Endothelial cell of umbilical vein (primary cell): ENCODE results near the gene AHNAK2.

ENCODE experiments used
- CTCF ChIP-seq, 2 donors: IDR thresholded peaks; 1 replicate in 1 of 2; 2 replicates in 1 of 2; pipeline ENCODE4 v1.5.1; 2011; ENCODE audit warnings: low read length in 2 of 2, mild to moderate bottlenecking in 2 of 2, moderate library complexity in 2 of 2, control low read depth in 1 of 2, inconsistent platforms in 1 of 2, low read depth in 1 of 2; ENCODE audit not compliant: insufficient read depth in 1 of 2; ENCODE audit errors: extremely low read depth in 1 of 2
- EZH2 ChIP-seq: IDR thresholded peaks from 2 replicates; pipeline ENCODE4 v1.6.1; 2012; ENCODE audit warnings: borderline replicate concordance, low read depth, mild to moderate bottlenecking, moderate library complexity, low read length, inconsistent platforms; ENCODE audit not compliant: severe bottlenecking
- FOS ChIP-seq: IDR thresholded peaks from 2 replicates; pipeline ENCODE4 v1.6.1; 2011; ENCODE audit warnings: mild to moderate bottlenecking, low read length, moderate library complexity, borderline replicate concordance; ENCODE audit not compliant: insufficient read depth
- POLR2A ChIP-seq: IDR thresholded peaks from 2 replicates; pipeline ENCODE4 v1.6.1; 2012; ENCODE audit warnings: low read depth, mild to moderate bottlenecking, control low read depth, low read length
- POLR2AphosphoS5 ChIP-seq: IDR thresholded peaks from 2 replicates; pipeline ENCODE4 v1.6.1; 2012; ENCODE audit warnings: low read depth, mild to moderate bottlenecking, control low read depth, low read length, moderate library complexity; ENCODE audit not compliant: insufficient read depth

GRCh38 chr14:105014631-105015030 lies 36.5 kb upstream of the AHNAK2 start:
- TF ChIP-seq CTCF (IDR thresholded peaks at IDR 0.05; ENCODE audit: extremely low read depth in 1 of 2, insufficient read depth in 1 of 2, low read depth in 1 of 2, low read length in 2 of 2): no peak
- TF ChIP-seq POLR2A: no peak
- no peak for TF ChIP-seq POLR2AphosphoS5
- no peak for TF ChIP-seq EZH2
- TF ChIP-seq FOS: no peak
